Measurements from ENCODE around the gene ATG5. TPM values are rescaled to one million over a fixed set of nuclear protein-coding genes. Genes with fewer than 3 reads are reported as not detected.

ATG5 gene
- total and polyA plus RNA-seq, 9 of the 15 experiments (the other 6 are each of a cell fraction or from before 2014, with no cell fraction given) = 29.0 to 80.0 (median 53.2) TPM

- TF ChIP-seq ARID3B (CRISPR knock-in tag; IDR thresholded peaks at IDR 0.05; ENCODE audit: borderline replicate concordance) (no peak), SETDB1 (IDR thresholded peaks at IDR 0.05; ENCODE audit: low read length) (no peak), POLR2AphosphoS5 (IDR thresholded peaks at IDR 0.05; ENCODE audit: control insufficient read depth, insufficient read depth, low read depth, low read length) (no peak), ARID1B (IDR thresholded peaks at IDR 0.05) (0 out of 2 replicates have a peak, but pooled peaks have one; percentile 18), ZNF695 (CRISPR knock-in tag; IDR thresholded peaks at IDR 0.05) (no peak), DDX20 (tag; IDR thresholded peaks at IDR 0.05; ENCODE audit: low read depth) (no peak), NFE2 (IDR thresholded peaks at IDR 0.05; ENCODE audit: low read depth) (peak; percentile 87), USF1 (CRISPR knock-in tag; IDR thresholded peaks at IDR 0.05) (no peak), HNRNPL (IDR thresholded peaks at IDR 0.05; ENCODE audit: low read depth, low read length) (no peak), ZNF609 (CRISPR knock-in tag; IDR thresholded peaks at IDR 0.05; ENCODE audit: borderline replicate concordance) (no peak), SRSF9 (IDR thresholded peaks at IDR 0.05; ENCODE audit: borderline replicate concordance, low read depth, low read length) (no peak), MITF (IDR thresholded peaks at IDR 0.05) (no peak), NCOA4 (IDR thresholded peaks at IDR 0.05; ENCODE audit: partially characterized antibody) (no peak), TCF7L2 (IDR thresholded peaks at IDR 0.05; ENCODE audit: low read depth, low read length) (no peak), KLF1 (tag; IDR thresholded peaks at IDR 0.05) (no peak), ZNF280B (CRISPR knock-in tag; IDR thresholded peaks at IDR 0.05) (no peak), ZEB2 (IDR thresholded peaks at IDR 0.05) (0 out of 2 replicates have a peak, but pooled peaks have one; percentile 16), ZKSCAN3 (CRISPR knock-in tag; IDR thresholded peaks at IDR 0.05) (no peak), TEAD1 (CRISPR knock-in tag; IDR thresholded peaks at IDR 0.05) (no peak), ZC3H8 (IDR thresholded peaks at IDR 0.05) (no peak)
Observed at GRCh38 chr6:106146852-106147351, 178.7 kb downstream of the ATG5 start (continued).

All from K562 (cell line).